Muscle layer of colon (tissue), 2 donors: ENCODE measurements around the gene AGPAT4.
"Not testable (repeated sequence)": the region's sequence is repeated elsewhere in the genome, so short reads cannot be mapped to it uniquely, and the experiment has no call there.

Source experiments
- H3K27ac ChIP-seq: one replicate; pipeline ENCODE4 v1.7.0; 2013; ENCODE audit warnings: low read depth, mild to moderate bottlenecking, low read length, moderate library complexity
- H3K27me3 ChIP-seq, 2 donors: one replicate each; pipeline ENCODE4 v1.7.0; 2013; ENCODE audit warnings: low read length in 2 of 2, mild to moderate bottlenecking in 2 of 2; ENCODE audit not compliant: insufficient read depth in 2 of 2, control insufficient read depth in 1 of 2
- H3K36me3 ChIP-seq: one replicate; pipeline ENCODE4 v1.7.0; 2013; ENCODE audit warnings: mild to moderate bottlenecking, low read length; ENCODE audit not compliant: insufficient read depth
- H3K4me1 ChIP-seq: one replicate; pipeline ENCODE4 v1.7.0; 2013; ENCODE audit warnings: mild to moderate bottlenecking, low read length; ENCODE audit not compliant: insufficient read depth
- H3K4me3 ChIP-seq, 2 donors: one replicate each; pipeline ENCODE4 v1.7.0; 2013; ENCODE audit warnings: low read length in 2 of 2, low read depth in 1 of 2, mild to moderate bottlenecking in 1 of 2, moderate library complexity in 1 of 2
- H3K9ac ChIP-seq: one replicate; pipeline ENCODE4 v1.7.0; 2013; ENCODE audit warnings: low read length
- H3K9me3 ChIP-seq: one replicate; pipeline ENCODE4 v1.7.0; 2013; ENCODE audit warnings: mild to moderate bottlenecking, low read length
- donor health status: abdominal sarcoma.
- donor health status: Adenocarcinoma of cecum.

AGPAT4 gene

GRCh38 chr6:161192636-161193411 is 81.0 kb downstream of the AGPAT4 start:
- H3K27ac ChIP-seq: no peak overlapping the region
- H3K4me1 ChIP-seq: no peaks in the 10 kb centered on the region
- H3K4me3 ChIP-seq: no peak overlapping the region
- H3K27me3 ChIP-seq: no peaks in the 10 kb centered on the region
- no peaks in the 10 kb centered on the region for H3K36me3 ChIP-seq
- H3K9ac ChIP-seq: no peak overlapping the region
- H3K9me3 ChIP-seq: no peaks in the 10 kb centered on the region

GRCh38 chr6:161191671-161192070 is 82.2 kb downstream of the AGPAT4 start:
- no peak overlapping the region for H3K9ac ChIP-seq
- H3K9me3 ChIP-seq: no peaks in the 10 kb centered on the region
- H3K4me1 ChIP-seq: no peaks in the 10 kb centered on the region
- H3K36me3 ChIP-seq: no peaks in the 10 kb centered on the region
- H3K27ac ChIP-seq: no peak overlapping the region
- no peak overlapping the region for H3K4me3 ChIP-seq
- H3K27me3 ChIP-seq: no peaks in the 10 kb centered on the region

- H3K9ac ChIP-seq: no peak overlapping the region
- no peaks in the 10 kb centered on the region for H3K27me3 ChIP-seq
- no peaks in the 10 kb centered on the region for H3K36me3 ChIP-seq
- no peaks in the 10 kb centered on the region for H3K4me1 ChIP-seq
- H3K4me3 ChIP-seq: no peak overlapping the region
- H3K9me3 ChIP-seq: no peaks in the 10 kb centered on the region
- no peak overlapping the region for H3K27ac ChIP-seq
These were observed 82.9 kb downstream of the AGPAT4 start for GRCh38 chr6:161191007-161191406.

GRCh38 chr6:161189891-161190290 is 84.0 kb downstream of the AGPAT4 start:
- Histone ChIP-seq H3K27ac (no peak overlapping the region), H3K4me1 (no peaks in the 10 kb centered on the region), H3K9ac (no peak overlapping the region), H3K36me3 (no peaks in the 10 kb centered on the region), H3K4me3 (no peak overlapping the region), H3K27me3 (no peaks in the 10 kb centered on the region), H3K9me3 (no peaks in the 10 kb centered on the region)

GRCh38 chr6:161188547-161189465 is 85.1 kb downstream of the AGPAT4 start:
- Histone ChIP-seq H3K4me1 (no peaks in the 10 kb centered on the region), H3K27ac (no peak overlapping the region), H3K4me3 (no peak overlapping the region), H3K27me3 (no peaks in the 10 kb centered on the region), H3K36me3 (no peaks in the 10 kb centered on the region), H3K9ac (no peak overlapping the region), H3K9me3 (no peaks in the 10 kb centered on the region)

- Histone ChIP-seq H3K4me3 (no peak overlapping the region), H3K36me3 (no peaks in the 10 kb centered on the region), H3K9ac (no peak overlapping the region), H3K27me3 (no peaks in the 10 kb centered on the region), H3K4me1 (no peaks in the 10 kb centered on the region), H3K27ac (no peak overlapping the region), H3K9me3 (no peaks in the 10 kb centered on the region)
These were observed 87.6 kb downstream of the AGPAT4 start for GRCh38 chr6:161186173-161186769.

- Histone ChIP-seq H3K9ac (no peak overlapping the region), H3K27me3 (no peaks in the 10 kb centered on the region), H3K9me3 (no peaks in the 10 kb centered on the region), H3K4me3 (no peak overlapping the region), H3K36me3 (no peaks in the 10 kb centered on the region), H3K27ac (no peak overlapping the region), H3K4me1 (no peaks in the 10 kb centered on the region)
These were observed 92.7 kb downstream of the AGPAT4 start for GRCh38 chr6:161181121-161181520.

GRCh38 chr6:161178155-161178554 is 95.7 kb downstream of the AGPAT4 start:
- not testable (repeated sequence) for H3K36me3 ChIP-seq, H3K9me3 ChIP-seq, H3K4me1 ChIP-seq, H3K27me3 ChIP-seq, H3K9ac ChIP-seq, H3K4me3 ChIP-seq, H3K27ac ChIP-seq

- not testable (repeated sequence) for H3K4me3 ChIP-seq, H3K36me3 ChIP-seq, H3K27ac ChIP-seq, H3K9me3 ChIP-seq, H3K9ac ChIP-seq, H3K27me3 ChIP-seq, H3K4me1 ChIP-seq
These were observed 97.4 kb downstream of the AGPAT4 start for GRCh38 chr6:161176428-161176827.

- H3K9me3 ChIP-seq, H3K4me3 ChIP-seq, H3K27me3 ChIP-seq: not testable (repeated sequence)
These were observed 101.1 kb downstream of the AGPAT4 start for GRCh38 chr6:161172769-161173168.

GRCh38 chr6:161171207-161171606 is 102.7 kb downstream of the AGPAT4 start:
- Histone ChIP-seq H3K36me3 (no peaks in the 10 kb centered on the region), H3K27me3 (no peaks in the 10 kb centered on the region), H3K27ac (no peak overlapping the region), H3K4me1 (peaks cover 13% of the 10 kb centered on the region), H3K4me3 (no peak overlapping the region), H3K9ac (no peak overlapping the region), H3K9me3 (no peaks in the 10 kb centered on the region)

More at GRCh38 chr6:161172769-161173168, 101.1 kb downstream of the AGPAT4 start:
- not testable (repeated sequence) for H3K27ac ChIP-seq, H3K36me3 ChIP-seq, H3K9ac ChIP-seq
- H3K4me1 ChIP-seq: peaks cover 13% of the 10 kb centered on the region
